AG10803 (cell line): ENCODE results near the gene PGK1.
"Not testable (repeated sequence)": the region's sequence is repeated elsewhere in the genome, so short reads cannot be mapped to it uniquely, and the experiment has no call there.

Source experiments
- DNase-seq: peaks from one replicate; pipeline ENCODE4 v3.0.0; 2010; ENCODE audit warnings: low read depth
- H3K4me3 ChIP-seq: 2 replicates; pipeline ENCODE4 v1.5.1; 2011; ENCODE audit warnings: mild to moderate bottlenecking, low read length, control low read depth
- CTCF ChIP-seq: conservative IDR thresholded peaks from 2 replicates; pipeline ENCODE4 v1.5.1; 2011; ENCODE audit warnings: mild to moderate bottlenecking, low read length, control low read depth, inconsistent platforms

PGK1 gene

GRCh38 chrX:78074088-78074487 is 30.0 kb upstream of the PGK1 start:
- TF ChIP-seq CTCF = no peak
- no peak overlapping the region for H3K4me3 ChIP-seq
- no peak for DNase-seq

GRCh38 chrX:78075787-78076389 is 28.2 kb upstream of the PGK1 start:
- no peak for TF ChIP-seq CTCF
- H3K4me3 ChIP-seq = no peak overlapping the region
- no peak for DNase-seq

GRCh38 chrX:78081413-78081812 is 22.6 kb upstream of the PGK1 start:
- H3K4me3 ChIP-seq, DNase-seq: not testable (repeated sequence)

- DNase-seq = peak; percentile 48
- peak; percentile 45 for TF ChIP-seq CTCF
Observed at GRCh38 chrX:78092296-78092695, 11.8 kb upstream of the PGK1 start.

GRCh38 chrX:78098108-78098507 is 5.9 kb upstream of the PGK1 start:
- DNase-seq = no peak
- H3K4me3 ChIP-seq = no peak overlapping the region
- no peak for TF ChIP-seq CTCF

More at GRCh38 chrX:78092296-78092695, 11.8 kb upstream of the PGK1 start:
- H3K4me3 ChIP-seq = no peak overlapping the region

GRCh38 chrX:78102091-78102490 is 2.0 kb upstream of the PGK1 start:
- DNase-seq = no peak
- no peak overlapping the region for H3K4me3 ChIP-seq
- no peak for TF ChIP-seq CTCF

- peak overlapping the region; percentile 59 for H3K4me3 ChIP-seq
- no peak for TF ChIP-seq CTCF
- no peak for DNase-seq
Observed at GRCh38 chrX:78103001-78103622, 936 bp upstream of the PGK1 start.
